GM12873 (cell line): ENCODE data around the gene VPS54.

Experiments
- TF ChIP-seq, protein P1 (sequence below): IDR thresholded peaks from 2 replicates; pipeline ENCODE4 v1.5.1; 2012; ENCODE audit warnings: low read depth, mild to moderate bottlenecking, moderate library complexity, low read length, control low read depth; ENCODE audit not compliant: insufficient read depth; ENCODE audit errors: missing control alignments

Gene VPS54

DNA sequence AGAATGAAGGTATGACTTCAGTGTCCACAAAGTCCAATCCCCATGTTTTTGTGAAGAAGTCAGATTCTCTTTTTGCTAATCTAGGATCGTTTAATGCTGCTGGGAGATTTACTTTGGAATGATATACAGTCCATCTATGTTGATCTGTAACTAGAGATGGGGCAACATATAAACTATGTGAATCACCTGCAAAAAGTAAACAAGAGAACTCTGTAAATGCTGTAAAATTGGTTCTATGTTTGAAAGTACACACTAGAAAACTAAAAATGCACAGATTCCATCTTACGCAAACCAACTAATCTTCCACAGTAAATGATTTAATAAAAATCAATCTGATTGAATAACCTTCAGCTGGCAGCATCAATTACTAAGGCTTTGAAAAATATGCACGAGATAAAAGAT, 37.5 kb downstream of the VPS54 start:
- TF ChIP-seq, protein P1, sequence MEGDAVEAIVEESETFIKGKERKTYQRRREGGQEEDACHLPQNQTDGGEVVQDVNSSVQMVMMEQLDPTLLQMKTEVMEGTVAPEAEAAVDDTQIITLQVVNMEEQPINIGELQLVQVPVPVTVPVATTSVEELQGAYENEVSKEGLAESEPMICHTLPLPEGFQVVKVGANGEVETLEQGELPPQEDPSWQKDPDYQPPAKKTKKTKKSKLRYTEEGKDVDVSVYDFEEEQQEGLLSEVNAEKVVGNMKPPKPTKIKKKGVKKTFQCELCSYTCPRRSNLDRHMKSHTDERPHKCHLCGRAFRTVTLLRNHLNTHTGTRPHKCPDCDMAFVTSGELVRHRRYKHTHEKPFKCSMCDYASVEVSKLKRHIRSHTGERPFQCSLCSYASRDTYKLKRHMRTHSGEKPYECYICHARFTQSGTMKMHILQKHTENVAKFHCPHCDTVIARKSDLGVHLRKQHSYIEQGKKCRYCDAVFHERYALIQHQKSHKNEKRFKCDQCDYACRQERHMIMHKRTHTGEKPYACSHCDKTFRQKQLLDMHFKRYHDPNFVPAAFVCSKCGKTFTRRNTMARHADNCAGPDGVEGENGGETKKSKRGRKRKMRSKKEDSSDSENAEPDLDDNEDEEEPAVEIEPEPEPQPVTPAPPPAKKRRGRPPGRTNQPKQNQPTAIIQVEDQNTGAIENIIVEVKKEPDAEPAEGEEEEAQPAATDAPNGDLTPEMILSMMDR: no peak

DNA sequence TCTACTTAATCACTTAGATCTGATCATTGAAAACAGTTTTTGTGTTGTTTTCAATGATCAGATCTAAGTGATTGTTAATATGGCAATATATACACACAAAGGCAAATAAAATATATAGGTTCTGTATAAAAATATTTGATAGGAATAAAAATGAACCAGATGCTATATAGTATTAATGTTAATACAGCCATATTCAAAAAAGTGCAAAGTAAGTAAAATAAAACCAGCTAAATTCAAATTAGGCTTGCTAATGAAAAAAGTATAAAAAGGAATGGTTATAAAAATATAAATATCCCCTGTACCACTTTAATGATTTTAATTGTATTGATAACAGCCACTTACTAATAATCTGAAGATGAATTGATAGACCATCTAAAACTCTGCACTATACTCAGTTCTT, 38.4 kb downstream of the VPS54 start:
- TF ChIP-seq, protein P1: no peak

DNA sequence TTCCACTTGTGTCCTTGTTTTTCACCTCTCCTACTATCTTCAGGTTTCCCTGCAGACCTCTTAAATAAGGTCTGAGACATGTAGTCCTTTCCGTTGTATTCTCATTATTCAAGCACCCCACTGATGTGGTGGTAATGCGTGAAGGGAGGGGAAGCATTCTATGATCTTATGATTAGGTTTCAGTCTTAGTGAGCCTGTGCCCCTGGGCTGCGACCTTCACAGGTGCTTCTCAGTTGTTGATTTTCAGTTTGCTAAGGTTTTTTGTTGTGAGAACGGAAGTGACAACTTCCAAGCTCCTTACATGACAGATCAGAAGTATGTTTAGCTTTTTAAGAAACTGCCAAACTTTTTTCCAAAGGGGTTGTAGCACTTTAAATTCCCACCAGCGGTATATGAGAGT, 41.3 kb downstream of the VPS54 start:
- TF ChIP-seq, protein P1: no peak

DNA sequence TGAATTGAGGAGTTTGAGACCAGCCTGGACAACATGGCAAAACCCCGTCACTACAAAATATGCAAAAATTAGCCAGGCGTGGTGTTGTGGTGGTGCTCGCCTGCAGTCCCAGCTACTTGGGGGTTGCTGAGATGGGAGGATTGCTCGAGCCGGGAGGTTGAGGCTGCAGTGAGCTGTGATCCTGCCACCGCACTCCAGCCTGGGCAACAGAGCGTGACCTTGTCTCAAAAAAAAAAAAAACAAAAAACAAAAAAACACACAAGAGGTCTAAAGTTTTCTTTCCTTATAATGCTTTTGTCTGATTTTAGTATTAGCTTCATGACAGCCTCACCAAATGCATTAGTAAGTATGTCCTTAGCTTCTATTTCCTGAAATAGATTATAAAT, 43.1 kb downstream of the VPS54 start:
- TF ChIP-seq, protein P1: no peak

DNA sequence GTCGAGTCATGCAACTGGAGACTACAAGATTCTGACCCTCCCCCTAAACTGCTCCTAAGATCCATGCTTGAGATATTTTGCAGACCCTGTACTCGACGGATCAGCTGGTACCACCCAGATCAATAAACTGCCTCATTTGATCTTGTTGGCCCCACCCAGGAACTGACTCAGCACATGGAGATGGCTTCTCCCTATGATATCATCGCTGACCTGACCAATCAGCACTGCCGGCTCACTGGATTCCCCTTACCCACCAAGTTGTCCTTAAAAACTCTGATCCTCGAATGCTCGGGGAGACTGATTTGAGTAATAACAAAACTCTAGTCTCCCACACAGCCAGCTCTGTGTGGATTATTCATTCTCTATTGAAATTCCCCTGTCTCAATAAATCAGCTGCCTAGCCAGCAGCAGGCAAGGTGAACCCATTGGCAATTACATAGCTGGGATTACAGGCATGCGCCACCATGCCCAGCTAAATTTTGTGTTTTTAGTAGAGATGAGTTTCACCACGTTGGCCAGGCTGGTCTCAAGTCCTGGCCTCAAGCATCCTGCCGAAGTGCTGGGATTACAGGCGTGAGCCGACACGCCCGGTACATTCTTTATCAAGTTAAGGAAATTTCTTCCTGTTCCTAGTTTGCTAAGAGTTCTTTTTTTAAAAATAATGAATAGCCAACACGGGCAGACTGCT, 43.6 kb downstream of the VPS54 start:
- TF ChIP-seq, protein P1: no peak

DNA sequence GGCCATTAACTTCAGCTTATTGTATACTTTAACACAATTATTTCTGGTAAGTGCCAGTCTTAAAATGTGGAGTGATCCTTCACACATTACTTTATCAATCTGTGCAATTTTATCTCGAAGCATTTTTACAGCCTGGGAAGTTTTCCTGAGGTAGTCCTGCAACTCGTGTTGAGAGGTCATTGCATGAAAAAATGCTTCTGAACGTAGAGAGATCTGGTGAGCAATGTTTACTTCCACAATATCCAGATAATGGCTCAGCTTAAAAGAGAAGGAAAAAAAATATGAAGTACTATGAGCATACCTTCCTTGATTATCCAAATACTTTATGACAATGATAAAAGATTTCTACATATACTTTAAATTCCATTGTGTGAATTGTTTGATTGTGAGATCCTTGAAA, 57.0 kb downstream of the VPS54 start:
- TF ChIP-seq, protein P1: no peak

DNA sequence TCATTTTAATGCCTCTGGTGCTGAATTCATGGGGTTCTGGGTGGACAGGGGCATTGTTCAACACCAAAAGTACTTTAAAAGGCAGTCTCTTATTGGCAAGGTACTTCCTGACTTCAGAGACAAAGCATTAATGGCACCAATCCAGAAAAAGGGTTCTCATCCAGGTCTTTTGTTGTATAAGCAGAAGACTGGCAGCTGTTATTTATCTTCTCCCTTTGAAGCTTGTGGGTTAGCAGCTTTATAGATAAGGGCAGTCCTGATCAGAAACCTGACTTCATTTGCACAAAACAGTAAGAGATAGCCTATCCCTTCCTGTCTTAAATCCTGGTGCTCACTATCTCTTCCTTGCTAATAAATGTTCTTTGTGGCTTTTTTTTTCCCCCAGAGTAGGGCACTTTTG, 68.8 kb downstream of the VPS54 start:
- TF ChIP-seq, protein P1: no peak

DNA sequence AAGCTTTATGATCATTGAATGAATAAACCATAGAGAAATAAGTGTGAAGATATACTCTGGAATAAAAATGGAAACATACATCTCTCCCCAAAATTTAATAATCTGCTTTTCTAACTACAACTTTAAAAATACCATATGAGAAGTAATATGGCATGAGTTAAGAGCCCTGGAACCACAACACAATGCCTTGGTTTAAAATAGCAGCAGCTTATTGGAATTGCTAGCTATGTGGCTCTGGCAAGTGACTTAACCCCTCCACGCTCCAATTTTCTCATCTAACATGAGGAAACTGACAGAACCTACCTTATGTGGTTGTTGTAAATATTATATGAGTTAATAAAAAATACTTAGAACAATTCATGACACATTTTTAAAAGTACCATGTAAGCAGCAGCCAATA, 76.4 kb downstream of the VPS54 start:
- TF ChIP-seq, protein P1: no peak
